GM21528 (cell line): ENCODE results near the gene EVPL.
"Not testable (repeated sequence)": the region's sequence is repeated elsewhere in the genome, so short reads cannot be mapped to it uniquely, and the experiment has no call there.

Source experiments
- ATAC-seq: cut with Tn5 transposase; IDR thresholded peaks from one replicate; pipeline ENCODE4 v1.9.1; 2021; ENCODE audit warnings: mild to moderate bottlenecking, moderate library complexity; ENCODE audit not compliant: unreplicated experiment, low FRiP score

EVPL gene

DNA sequence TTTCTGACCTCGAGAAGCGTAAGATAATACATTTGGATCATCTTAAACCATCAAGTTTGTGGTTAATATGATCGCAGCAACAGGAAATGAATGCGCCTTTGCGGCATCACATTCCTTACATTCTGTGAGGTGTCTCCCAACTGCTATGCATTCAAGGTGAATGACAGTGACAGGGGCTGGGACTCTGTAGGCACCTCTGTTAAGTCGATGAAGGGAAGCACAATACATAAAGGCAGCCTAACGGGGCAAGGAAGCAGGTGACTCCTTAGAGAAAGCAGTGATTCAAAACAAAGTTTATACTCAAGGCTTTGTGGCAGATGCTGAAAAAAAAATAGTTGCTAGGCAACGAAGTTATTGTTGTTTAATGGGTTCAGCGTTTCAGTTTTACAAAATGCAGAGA lies 21.6 kb upstream of the EVPL start:
- no peak for ATAC-seq

DNA sequence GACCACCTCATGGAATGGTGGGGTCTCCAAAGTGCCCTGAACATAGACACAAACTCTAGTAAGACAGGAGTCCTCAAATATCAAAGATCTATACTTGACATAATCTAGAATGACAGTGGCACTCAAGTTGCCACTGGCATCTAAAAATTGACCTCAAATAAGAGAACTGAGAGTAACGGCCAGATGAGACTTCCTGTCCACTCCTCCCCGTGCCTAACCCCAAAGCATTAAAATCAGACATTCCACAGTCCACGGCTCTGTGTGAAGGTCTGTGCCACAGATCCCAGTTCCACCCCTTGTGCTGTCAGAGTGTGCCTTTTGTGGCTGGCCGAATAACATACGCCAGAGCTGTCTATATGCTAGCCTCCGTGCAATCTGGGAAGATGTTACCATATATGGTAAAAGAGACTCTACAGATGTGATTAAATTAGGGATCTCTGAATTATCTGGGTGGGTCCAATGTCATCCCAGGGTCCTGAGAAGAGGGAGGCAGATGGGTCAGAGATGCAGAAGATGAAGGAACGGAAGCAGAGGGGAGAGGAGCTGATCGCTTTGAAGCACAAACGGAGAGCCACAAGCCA lies 21.0 kb upstream of the EVPL start:
- no peak for ATAC-seq

GRCh38 chr17:76046064-76046463 lies 19.0 kb upstream of the EVPL start:
- ATAC-seq = no peak

DNA sequence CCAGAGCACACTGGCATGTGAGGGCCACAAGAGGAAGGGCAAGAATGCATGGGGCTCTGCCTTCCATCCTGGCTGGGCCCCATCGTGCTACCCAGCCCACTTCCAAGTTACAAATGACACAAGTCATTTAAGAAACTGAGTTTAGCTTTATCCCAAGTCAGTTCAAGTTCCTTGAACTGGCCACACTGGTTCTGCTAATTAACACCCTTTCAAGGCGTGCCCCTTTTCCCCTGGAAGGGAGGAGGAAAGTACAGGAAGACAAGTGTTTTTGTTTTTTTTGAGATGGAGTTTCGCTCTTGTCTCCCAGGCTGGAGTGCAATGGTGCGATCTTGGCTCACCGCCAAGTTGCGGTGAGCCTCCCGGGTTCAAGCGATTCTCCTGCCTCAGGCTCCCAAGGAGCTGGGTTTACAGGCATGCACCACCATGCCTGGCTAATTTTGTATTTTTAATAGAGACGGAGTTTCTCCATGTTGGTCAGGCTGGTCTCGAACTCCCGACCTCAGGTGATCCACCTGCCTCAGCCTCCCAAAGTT lies 17.4 kb upstream of the EVPL start:
- not testable (repeated sequence) for ATAC-seq

- not testable (repeated sequence) for ATAC-seq
Observed at GRCh38 chr17:76042868-76043267, 15.8 kb upstream of the EVPL start.

- no peak for ATAC-seq
Observed at GRCh38 chr17:76040376-76040775, 13.3 kb upstream of the EVPL start.

GRCh38 chr17:76039121-76039520 lies 12.0 kb upstream of the EVPL start:
- ATAC-seq = no peak

- ATAC-seq = no peak
Observed at GRCh38 chr17:76038050-76038449, 10.9 kb upstream of the EVPL start.

DNA sequence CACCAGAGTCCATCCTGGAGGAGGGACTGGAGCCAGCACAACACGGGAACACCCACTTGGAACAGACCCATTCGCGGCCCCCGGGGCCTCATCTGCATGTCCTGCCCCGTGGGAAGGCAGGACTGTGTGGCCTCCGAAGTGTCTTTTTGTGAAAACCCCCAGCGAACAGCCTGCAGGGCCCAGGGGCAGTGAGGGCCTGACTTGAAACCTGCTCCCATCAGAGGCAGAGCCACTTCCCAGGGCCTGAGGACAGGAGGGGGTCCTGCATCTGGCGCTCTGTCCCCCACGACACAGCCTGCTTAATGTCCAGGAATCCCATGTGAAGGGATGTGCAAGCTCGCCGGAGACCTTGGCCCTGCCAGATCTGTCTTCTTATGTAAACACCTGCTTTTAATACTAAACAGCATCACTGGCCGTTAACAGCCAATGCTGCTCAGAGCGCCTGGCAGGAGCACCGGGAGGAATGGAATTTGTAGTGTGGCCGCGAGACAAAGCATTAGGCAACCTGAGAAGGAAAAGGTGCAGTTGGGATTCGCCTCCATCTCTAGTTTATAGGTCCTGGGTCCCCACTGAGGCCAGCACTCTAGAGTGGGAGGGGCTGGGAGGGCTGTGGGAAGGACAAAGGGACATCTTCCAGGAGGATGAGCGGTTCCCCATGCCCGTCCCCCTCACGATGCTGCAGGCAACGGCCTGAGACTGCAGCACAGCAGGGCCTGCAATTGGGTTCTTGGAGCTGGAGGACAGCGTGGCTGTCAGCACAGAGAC lies 9.6 kb upstream of the EVPL start:
- ATAC-seq = no peak

DNA sequence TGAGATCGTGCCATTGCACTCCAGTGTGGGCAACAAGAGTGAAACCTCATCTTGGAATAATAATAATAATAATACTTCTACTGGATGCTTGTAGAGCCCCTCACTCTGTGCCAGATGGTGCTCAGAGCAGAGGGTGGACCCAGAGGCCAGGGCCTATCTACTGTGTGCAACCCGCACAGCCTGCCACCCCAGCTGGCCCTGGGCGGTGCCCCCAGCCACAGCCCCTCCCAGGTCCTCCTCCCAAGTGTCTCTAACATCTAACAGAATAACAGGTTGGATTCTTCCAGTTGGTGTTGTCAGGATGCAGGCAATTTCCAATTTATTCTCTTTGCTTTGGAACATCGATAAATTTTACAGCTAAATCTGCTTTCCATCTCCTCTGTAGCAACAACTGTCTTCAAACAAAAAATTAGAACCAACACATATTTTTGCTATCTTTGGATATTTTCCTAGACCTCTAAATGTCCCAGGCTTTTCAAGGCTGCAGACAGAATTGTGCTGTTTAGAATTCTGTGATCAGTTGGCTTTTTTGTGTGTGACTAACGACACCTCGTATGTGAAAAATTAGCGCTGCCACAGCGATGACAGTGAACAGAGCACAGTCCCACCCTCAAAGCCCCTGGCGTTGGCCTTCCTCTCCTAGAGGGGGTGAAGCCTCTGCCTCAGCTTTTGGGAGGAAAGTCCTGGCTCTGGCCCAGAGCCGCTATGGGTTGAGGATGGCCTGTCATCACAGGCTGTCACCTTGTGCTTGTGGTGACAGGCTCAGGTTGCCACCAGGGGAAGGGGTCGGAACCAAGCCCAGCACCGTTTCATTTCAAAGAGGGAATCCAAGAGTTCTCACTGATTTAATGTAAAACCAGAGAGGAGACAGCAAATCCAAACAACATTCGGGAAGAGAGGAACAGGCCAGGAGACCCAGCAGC lies 7.6 kb upstream of the EVPL start:
- no peak for ATAC-seq

GRCh38 chr17:76033139-76033538 lies 6.0 kb upstream of the EVPL start:
- ATAC-seq = no peak

- ATAC-seq = no peak
Observed at GRCh38 chr17:76032780-76033108, 5.6 kb upstream of the EVPL start.

DNA sequence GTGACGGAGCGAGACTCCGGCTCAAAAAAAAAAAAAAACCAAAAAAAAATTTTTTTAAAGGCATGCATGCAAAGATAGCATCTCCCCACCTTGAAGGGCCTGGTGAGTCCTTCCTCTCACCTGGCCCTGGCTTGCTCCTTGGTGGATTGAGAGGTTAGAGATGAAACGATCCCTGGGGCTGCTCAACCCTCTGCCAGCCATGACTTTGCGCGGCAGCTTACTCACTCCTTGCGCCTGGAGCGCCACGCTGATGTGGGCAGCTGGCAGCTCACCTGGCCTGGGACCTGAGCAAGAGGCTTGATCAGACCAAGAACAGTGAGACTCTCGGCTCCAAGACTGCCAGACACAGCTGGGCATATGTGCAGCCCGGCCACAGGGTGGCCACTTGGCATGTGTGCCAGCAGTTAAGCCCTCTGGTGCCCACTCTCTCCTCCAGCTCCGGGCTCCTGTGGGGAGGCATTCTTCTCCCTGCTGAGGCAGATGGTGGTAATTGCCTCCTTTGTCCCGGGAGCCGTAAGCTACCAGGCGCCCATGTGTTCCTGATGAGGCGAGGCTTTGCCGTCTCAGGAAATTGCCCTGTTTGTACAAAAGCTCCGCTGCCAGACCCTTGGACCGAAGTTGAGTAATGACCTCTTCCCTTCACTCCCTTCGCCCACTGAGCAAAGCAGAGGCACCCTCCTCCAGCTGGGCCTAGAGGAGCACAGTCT lies 5.1 kb upstream of the EVPL start:
- no peak for ATAC-seq

GRCh38 chr17:76026714-76027158 lies 370 bp downstream of the EVPL start:
- ATAC-seq = no peak

- ATAC-seq = no peak
Observed at GRCh38 chr17:76025294-76025693, 1.8 kb downstream of the EVPL start.

- ATAC-seq = no peak
Observed at GRCh38 chr17:76024353-76024752, 2.8 kb downstream of the EVPL start.

- no peak for ATAC-seq
Observed at GRCh38 chr17:76023900-76024237, 3.2 kb downstream of the EVPL start.

- ATAC-seq = no peak
Observed at GRCh38 chr17:76022973-76023899, 3.9 kb downstream of the EVPL start.

- ATAC-seq = no peak
Observed at GRCh38 chr17:76022285-76022684, 4.8 kb downstream of the EVPL start.
